Tibial nerve (tissue), 3 donors: Measurements from ENCODE around the gene NECAP2.
"Not testable (repeated sequence)": the region's sequence is repeated elsewhere in the genome, so short reads cannot be mapped to it uniquely, and the experiment has no call there.

Source experiments
- POLR2A ChIP-seq, 2 donors: fragments of 450-650 bp; IDR thresholded peaks; one replicate each; pipeline ENCODE4 v1.6.1; 2017; ENCODE audit warnings: antibody characterized with exemption in 2 of 2, mild to moderate bottlenecking in 2 of 2, moderate library complexity in 2 of 2
- TF ChIP-seq, protein P1 (sequence below), 5 experiments: fragments of 200-600 bp in 3 of 5; fragments of 450-650 bp in 2 of 5; sonication (generic) in 3 of 5; IDR thresholded peaks; one replicate each; pipeline ENCODE4 v1.5.1; 2016 to 2019; ENCODE audit warnings: antibody characterized with exemption in 5 of 5, mild to moderate bottlenecking in 3 of 5, moderate library complexity in 2 of 5

DNA sequence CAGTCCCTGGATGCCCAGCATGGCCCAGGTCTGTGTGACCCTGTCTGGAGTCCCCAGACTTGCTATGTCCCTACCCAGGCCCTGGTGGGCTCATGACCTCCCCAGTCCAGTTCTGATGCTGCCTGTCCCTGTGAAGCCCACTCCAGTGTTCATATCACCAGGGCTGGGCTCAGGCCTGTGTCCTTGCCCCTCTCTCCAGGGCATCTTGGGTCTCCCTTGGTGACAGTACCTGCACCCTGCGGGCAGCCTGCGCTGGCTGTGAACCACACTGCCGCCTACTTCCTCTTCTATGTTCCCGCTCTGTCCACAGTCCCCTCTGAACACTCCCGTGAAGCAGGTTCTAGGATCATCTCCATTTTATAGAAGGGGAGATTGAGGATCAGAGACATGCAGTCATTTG lies 60.5 kb downstream of the NECAP2 start:
- TF ChIP-seq, protein P1, sequence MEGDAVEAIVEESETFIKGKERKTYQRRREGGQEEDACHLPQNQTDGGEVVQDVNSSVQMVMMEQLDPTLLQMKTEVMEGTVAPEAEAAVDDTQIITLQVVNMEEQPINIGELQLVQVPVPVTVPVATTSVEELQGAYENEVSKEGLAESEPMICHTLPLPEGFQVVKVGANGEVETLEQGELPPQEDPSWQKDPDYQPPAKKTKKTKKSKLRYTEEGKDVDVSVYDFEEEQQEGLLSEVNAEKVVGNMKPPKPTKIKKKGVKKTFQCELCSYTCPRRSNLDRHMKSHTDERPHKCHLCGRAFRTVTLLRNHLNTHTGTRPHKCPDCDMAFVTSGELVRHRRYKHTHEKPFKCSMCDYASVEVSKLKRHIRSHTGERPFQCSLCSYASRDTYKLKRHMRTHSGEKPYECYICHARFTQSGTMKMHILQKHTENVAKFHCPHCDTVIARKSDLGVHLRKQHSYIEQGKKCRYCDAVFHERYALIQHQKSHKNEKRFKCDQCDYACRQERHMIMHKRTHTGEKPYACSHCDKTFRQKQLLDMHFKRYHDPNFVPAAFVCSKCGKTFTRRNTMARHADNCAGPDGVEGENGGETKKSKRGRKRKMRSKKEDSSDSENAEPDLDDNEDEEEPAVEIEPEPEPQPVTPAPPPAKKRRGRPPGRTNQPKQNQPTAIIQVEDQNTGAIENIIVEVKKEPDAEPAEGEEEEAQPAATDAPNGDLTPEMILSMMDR (IDR thresholded peaks at IDR 0.05) = not testable (repeated sequence)
- not testable (repeated sequence) for TF ChIP-seq POLR2A (IDR thresholded peaks at IDR 0.05)
